Stomach (tissue), 9 donors: ENCODE data around the gene AGAP2. TPM values are rescaled to one million over a fixed set of nuclear protein-coding genes. Genes with fewer than 3 reads are reported as not detected.

Source experiments
- DNase-seq, 2 donors: peaks; one replicate each; pipeline versions ENCODE4 v3.0.0 to v3.0.0-alpha.2; 2013 to 2019
- H3K27ac ChIP-seq, 5 donors: fragments of 200-600 bp in 4 of 5; sonication (generic) in 4 of 5; one replicate each; pipeline ENCODE4 v1.5.1; 2013 to 2019; ENCODE audit warnings: mild to moderate bottlenecking in 1 of 5, moderate library complexity in 1 of 5
- H3K27me3 ChIP-seq, 3 donors: fragments of 200-600 bp; sonication (generic); one replicate each; pipeline ENCODE4 v1.5.1; 2017 to 2019; ENCODE audit warnings: mixed run types in 1 of 3
- H3K36me3 ChIP-seq, 4 donors: fragments of 200-600 bp; sonication (generic); 1 replicate in 3 of 4; 2 replicates in 1 of 4; pipeline ENCODE4 v1.5.1; 2016 to 2019
- H3K4me1 ChIP-seq, 4 donors: fragments of 200-600 bp; sonication (generic); one replicate each; pipeline ENCODE4 v1.5.1; 2016 to 2019
- H3K4me3 ChIP-seq, 4 donors: fragments of 200-600 bp; sonication (generic) in 3 of 4; one replicate each; pipeline ENCODE4 v1.5.1; 2016 to 2019; ENCODE audit warnings: mild to moderate bottlenecking in 1 of 4
- H3K9me3 ChIP-seq, 4 donors: fragments of 200-600 bp; sonication (generic); one replicate each; pipeline ENCODE4 v1.5.1; 2016 to 2019
- CTCF ChIP-seq, 7 experiments: fragments of 450-650 bp in 4 of 7; fragments of 200-600 bp in 3 of 7; sonication (generic) in 3 of 7; IDR thresholded peaks; one replicate each; pipeline ENCODE4 v1.5.1; 2016 to 2019; ENCODE audit warnings: antibody characterized with exemption in 7 of 7, control low read depth in 2 of 7, mild to moderate bottlenecking in 1 of 7
- EP300 ChIP-seq: sonication (generic); formaldehyde crosslinking; IDR thresholded peaks from one replicate; pipeline ENCODE4 v1.6.1; 2017; ENCODE audit warnings: antibody characterized with exemption
- POLR2A ChIP-seq, 4 donors: fragments of 450-650 bp; IDR thresholded peaks; one replicate each; pipeline ENCODE4 v1.6.1; 2016; ENCODE audit warnings: antibody characterized with exemption in 4 of 4, control low read depth in 2 of 4, mild to moderate bottlenecking in 1 of 4, moderate library complexity in 1 of 4
- POLR2AphosphoS5 ChIP-seq, 3 donors: sonication (generic); formaldehyde crosslinking; IDR thresholded peaks; one replicate each; pipeline ENCODE4 v1.6.1; 2016; ENCODE audit warnings: antibody characterized with exemption in 3 of 3
- WGBS, 5 donors: extraction: QIAGEN DNeasy Blood & Tissue Kit in 3 of 5; methylation state at CpG; one replicate each; pipeline versions ENCODE4 v1.1.5 to v1.1.7; 2013 to 2018; 5-methylcytosine and 5-hydroxymethylcytosine counted together
- intact Hi-C: fragments of 100-400 bp; cut with DNase I; formaldehyde crosslinking; loops from one replicate; pipeline ENCODE4 v1.15.1; 2023; ENCODE audit warnings: low total_unique reads
- polyA plus RNA-seq, 3 donors: library from polyadenylated mRNA; stranded (reverse); fragments of 200-250 nt; gene quantifications; one replicate each; pipeline ENCODE4 v1.2.3, GENCODE V29; 2013
- total RNA-seq, 5 donors: library from RNA; depleted of rRNA; stranded (reverse); fragments of >200 nt; gene quantifications; one replicate each; pipeline versions ENCODE4 v1.1.0 to v1.2.3, GENCODE V29; 2014 to 2016
- donor health status: healthy with polysubstance abuse.
- donor health status: Bipolar disorder and iron deficiency.
- donor health status: healthy.

Gene AGAP2
- total and polyA plus RNA-seq, 8 donors, result under 0.01 to 5.7 (median 0.68) TPM; not detected in 1

GRCh38 chr12:57741844-57742738 lies 3.5 kb upstream of the AGAP2 start:
- Histone ChIP-seq H3K27me3 (peaks cover 8 to 64% (median 35%) of the 10 kb centered on the region in 3 donors), H3K4me3 (peak overlapping the region; percentile 11 to 41 (median 36))
- DNase-seq, result peak; percentile 50 to 67

GRCh38 chr12:57741413-57741789 lies 2.9 kb upstream of the AGAP2 start:
- H3K4me3 ChIP-seq, result peak overlapping the region; percentile 11 to 41 (median 36)
- intact Hi-C loops, result no loop called here
- H3K4me1 ChIP-seq, result peaks cover 36 to 64% (median 47%) of the 10 kb centered on the region in 4 donors
- 56 to 81% (median 69%) methylated on average over 1 of the region's 1 CpG for WGBS, 5 donors
- H3K27ac ChIP-seq, result peak overlapping the region in 4 of 5 donors; percentile 0 to 71 (median 29)
- TF ChIP-seq POLR2AphosphoS5 (IDR thresholded peaks at IDR 0.05) (no peak), POLR2A (IDR thresholded peaks at IDR 0.05) (no peak), EP300 (no peak), CTCF (IDR thresholded peaks at IDR 0.05) (no peak)
- H3K27me3 ChIP-seq, result peaks cover 15 to 71% (median 42%) of the 10 kb centered on the region in 3 donors
- peaks cover 0 to 3% (median 1%) of the 10 kb centered on the region in 4 donors for H3K36me3 ChIP-seq
- H3K9me3 ChIP-seq, result no peaks in the 10 kb centered on the region
- DNase-seq, result no peak

More at GRCh38 chr12:57741844-57742738, 3.5 kb upstream of the AGAP2 start:
- Histone ChIP-seq H3K36me3 (peaks cover 4 to 10% (median 8%) of the 10 kb centered on the region in 4 donors), H3K27ac (peak overlapping the region in 4 of 5 donors; percentile 10 to 71 (median 29)), H3K9me3 (no peaks in the 10 kb centered on the region), H3K4me1 (peaks cover 33 to 57% (median 41%) of the 10 kb centered on the region in 4 donors)
- intact Hi-C loops, result no loop called here
- TF ChIP-seq CTCF (IDR thresholded peaks at IDR 0.05), result no peak
- WGBS, 5 donors, result 39 to 57% (median 45%) methylated on average over 14 of the region's 14 CpGs

GRCh38 chr12:57740656-57741412 lies 2.3 kb upstream of the AGAP2 start:
- H3K4me1 ChIP-seq, result peaks cover 42 to 65% (median 47%) of the 10 kb centered on the region in 4 donors
- H3K36me3 ChIP-seq, result no peaks in the 10 kb centered on the region
- intact Hi-C loops, result no loop called here
- TF ChIP-seq POLR2AphosphoS5 (IDR thresholded peaks at IDR 0.05) (no peak), EP300 (no peak), CTCF (IDR thresholded peaks at IDR 0.05) (no peak), POLR2A (IDR thresholded peaks at IDR 0.05) (no peak)
- H3K9me3 ChIP-seq, result no peaks in the 10 kb centered on the region
- peaks cover 16 to 77% (median 47%) of the 10 kb centered on the region in 3 donors for H3K27me3 ChIP-seq
- H3K4me3 ChIP-seq, result peak overlapping the region in 3 of 4 donors; percentile 33 to 41 (median 40)
- peak overlapping the region in 1 of 5 donors; percentile 71 for H3K27ac ChIP-seq
- DNase-seq, result peak in 1 of 2 donors; percentile 78
- WGBS, 5 donors, result 50 to 70% (median 56%) methylated on average over 5 of the region's 5 CpGs

GRCh38 chr12:57739914-57740538 lies 1.5 kb upstream of the AGAP2 start:
- H3K27me3 ChIP-seq, result peaks cover 16 to 85% (median 55%) of the 10 kb centered on the region in 3 donors

More at GRCh38 chr12:57739914-57740538, 1.5 kb upstream of the AGAP2 start:
- Histone ChIP-seq H3K4me1 (peaks cover 36 to 66% (median 47%) of the 10 kb centered on the region in 4 donors), H3K4me3 (peak overlapping the region in 1 of 4 donors; percentile 40), H3K9me3 (no peaks in the 10 kb centered on the region), H3K27ac (no peak overlapping the region), H3K36me3 (no peaks in the 10 kb centered on the region)
- intact Hi-C loops, result no loop called here
- DNase-seq, result no peak
- WGBS, 5 donors, result 30 to 61% (median 33%) methylated on average over 10 of the region's 10 CpGs
- TF ChIP-seq POLR2A (IDR thresholded peaks at IDR 0.05), result no peak
- TF ChIP-seq CTCF (IDR thresholded peaks at IDR 0.05), result no peak
- TF ChIP-seq POLR2AphosphoS5 (IDR thresholded peaks at IDR 0.05), result no peak
- no peak for TF ChIP-seq EP300
